Esophagus muscularis mucosa (tissue), 4 donors: ENCODE data around the gene VWA3A. TPM values are rescaled to one million over a fixed set of nuclear protein-coding genes. Genes with fewer than 3 reads are reported as not detected.

Source experiments
- DNase-seq: peaks from one replicate; pipeline ENCODE4 v3.0.0-alpha.2; 2017; ENCODE audit errors: extremely low spot score
- H3K27ac ChIP-seq, 4 donors: fragments of 200-600 bp; sonication (generic); replicated peaks in 1 of 4; 1 replicate in 3 of 4; 2 replicates in 1 of 4; pipeline ENCODE4 v1.5.1; 2016 to 2019; ENCODE audit warnings: mild to moderate bottlenecking in 1 of 4
- H3K27me3 ChIP-seq, 4 donors: fragments of 200-600 bp; sonication (generic); one replicate each; pipeline versions ENCODE4 v1.5.1 to v1.6.0; 2016 to 2019
- H3K36me3 ChIP-seq, 4 donors: fragments of 200-600 bp; sonication (generic); one replicate each; pipeline ENCODE4 v1.5.1; 2016 to 2019
- H3K4me1 ChIP-seq, 4 donors: fragments of 200-600 bp; sonication (generic); one replicate each; pipeline ENCODE4 v1.5.1; 2016 to 2019
- H3K4me3 ChIP-seq, 4 donors: fragments of 200-600 bp; sonication (generic); 1 replicate in 2 of 4; 2 replicates in 2 of 4; pipeline ENCODE4 v1.5.1; 2016 to 2019; ENCODE audit warnings: mild to moderate bottlenecking in 4 of 4, moderate library complexity in 1 of 4
- H3K9me3 ChIP-seq, 4 donors: fragments of 200-600 bp; sonication (generic); 1 replicate in 3 of 4; 2 replicates in 1 of 4; pipeline ENCODE4 v1.5.1; 2016 to 2019
- CTCF ChIP-seq, 3 experiments: fragments of 200-600 bp in 2 of 3; fragments of 450-650 bp in 1 of 3; sonication (generic) in 2 of 3; IDR thresholded peaks; one replicate each; pipeline ENCODE4 v1.5.1; 2017 to 2019; ENCODE audit warnings: antibody characterized with exemption in 3 of 3, mild to moderate bottlenecking in 2 of 3, moderate library complexity in 1 of 3
- EP300 ChIP-seq: sonication (generic); formaldehyde crosslinking; IDR thresholded peaks from one replicate; pipeline ENCODE4 v1.6.1; 2017; ENCODE audit warnings: antibody characterized with exemption
- POLR2A ChIP-seq: fragments of 450-650 bp; IDR thresholded peaks from one replicate; pipeline ENCODE4 v1.6.1; 2017; ENCODE audit warnings: antibody characterized with exemption, moderate library complexity, mild to moderate bottlenecking, low read depth
- POLR2AphosphoS5 ChIP-seq, 2 donors: sonication (generic); formaldehyde crosslinking; IDR thresholded peaks; one replicate each; pipeline ENCODE4 v1.6.1; 2017; ENCODE audit warnings: antibody characterized with exemption in 2 of 2
- WGBS: methylation state at CpG from one replicate; pipeline ENCODE4 v1.1.5; 2018; 5-methylcytosine and 5-hydroxymethylcytosine counted together
- intact Hi-C: fragments of 100-400 bp; cut with DNase I; formaldehyde crosslinking; loops from one replicate; pipeline ENCODE4 v1.15.1; 2023
- total RNA-seq, 4 donors: library from RNA; depleted of rRNA; stranded (reverse); fragments of >200 nt; gene quantifications; one replicate each; pipeline versions ENCODE4 v1.1.0 to v1.2.1, GENCODE V29; 2016

Gene VWA3A
- total RNA-seq, 4 donors from 2014 or later: 0.06 to 0.42 (median 0.17) TPM; not detected in 1

- no peak for TF ChIP-seq POLR2A
- no peak for TF ChIP-seq POLR2AphosphoS5 (IDR thresholded peaks at IDR 0.05)
- no peak for TF ChIP-seq EP300
- no peak for TF ChIP-seq CTCF (IDR thresholded peaks at IDR 0.05)
- Histone ChIP-seq H3K36me3 (peaks cover 0 to 17% (median 4%) of the 10 kb centered on the region in 4 donors), H3K4me3 (no peak overlapping the region), H3K9me3 (no peaks in the 10 kb centered on the region), H3K4me1 (peaks cover 8 to 29% (median 17%) of the 10 kb centered on the region in 4 donors), H3K27me3 (no peaks in the 10 kb centered on the region), H3K27ac (no peak overlapping the region)
- 96% methylated on average over 1 of the region's 1 CpG for WGBS
- DNase-seq: no peak
- intact Hi-C loops: no loop called here
Observed at GRCh38 chr16:22075776-22076175, 16.6 kb upstream of the VWA3A start.

- Histone ChIP-seq H3K27me3 (no peaks in the 10 kb centered on the region), H3K36me3 (peaks cover 0 to 17% (median 4%) of the 10 kb centered on the region in 4 donors), H3K27ac (no peak overlapping the region), H3K9me3 (no peaks in the 10 kb centered on the region), H3K4me3 (no peak overlapping the region), H3K4me1 (peaks cover 0 to 21% (median 7%) of the 10 kb centered on the region in 4 donors)
- 42% methylated on average over 8 of the region's 8 CpGs for WGBS
- no peak for TF ChIP-seq POLR2AphosphoS5 (IDR thresholded peaks at IDR 0.05)
- TF ChIP-seq CTCF (IDR thresholded peaks at IDR 0.05): peak; percentile 65 to 84 (median 77)
- no peak for TF ChIP-seq EP300
- no peak for TF ChIP-seq POLR2A
- no peak for DNase-seq
- intact Hi-C loops: loop anchor here (1.0 kb wide), 1 partner anchor 77 kb away; the partner anchor contains the start of gene PDZD9
Observed at GRCh38 chr16:22077700-22078313, 14.5 kb upstream of the VWA3A start.

- Histone ChIP-seq H3K27me3 (no peaks in the 10 kb centered on the region), H3K4me1 (peaks cover 0 to 26% (median 9%) of the 10 kb centered on the region in 4 donors), H3K27ac (no peak overlapping the region), H3K4me3 (no peak overlapping the region), H3K36me3 (peaks cover 0 to 17% (median 4%) of the 10 kb centered on the region in 4 donors), H3K9me3 (no peaks in the 10 kb centered on the region)
- DNase-seq: no peak
- intact Hi-C loops: no loop called here
- TF ChIP-seq POLR2AphosphoS5 (IDR thresholded peaks at IDR 0.05): no peak
- no peak for TF ChIP-seq EP300
- no peak for TF ChIP-seq CTCF (IDR thresholded peaks at IDR 0.05)
- TF ChIP-seq POLR2A: no peak
- 52% methylated on average over 1 of the region's 1 CpG for WGBS
Observed at GRCh38 chr16:22078656-22079055, 13.7 kb upstream of the VWA3A start.

GRCh38 chr16:22081050-22081449, 11.3 kb upstream of the VWA3A start:
- Histone ChIP-seq H3K27me3 (no peaks in the 10 kb centered on the region), H3K36me3 (peaks cover 0 to 19% (median 11%) of the 10 kb centered on the region in 4 donors), H3K9me3 (no peaks in the 10 kb centered on the region), H3K4me1 (peaks cover 0 to 21% (median 9%) of the 10 kb centered on the region in 4 donors), H3K4me3 (no peak overlapping the region), H3K27ac (no peak overlapping the region)
- intact Hi-C loops: loop anchor here (5.0 kb wide), 1 partner anchor 106 kb away; no protein-coding TSS in a partner anchor
- no peak for TF ChIP-seq CTCF (IDR thresholded peaks at IDR 0.05)
- TF ChIP-seq EP300: no peak
- TF ChIP-seq POLR2A: no peak
- TF ChIP-seq POLR2AphosphoS5 (IDR thresholded peaks at IDR 0.05): no peak
- DNase-seq: no peak
- 95% methylated on average over 3 of the region's 3 CpGs for WGBS
